ENCODE data around the gene SORCS2.
A peak's percentile ranks its signal among the peaks of the same experiment; 100 is the strongest.

The SORCS2 gene

GRCh38 chr4:7286170-7286569 lies 93.8 kb downstream of the SORCS2 start:
- no peak for DNase-seq

GRCh38 chr4:7286798-7287197 lies 94.5 kb downstream of the SORCS2 start:
- DNase-seq = no peak

- no peak for DNase-seq
Observed at GRCh38 chr4:7287274-7287917, 95.1 kb downstream of the SORCS2 start.

GRCh38 chr4:7287918-7288280 lies 95.6 kb downstream of the SORCS2 start:
- DNase-seq = no peak

GRCh38 chr4:7288751-7289523 lies 96.6 kb downstream of the SORCS2 start:
- DNase-seq = no peak

GRCh38 chr4:7289589-7289988 lies 97.3 kb downstream of the SORCS2 start:
- DNase-seq = no peak

- DNase-seq = peak in 50 of 58 donors; percentile 17 to 88 (median 66)
Observed at GRCh38 chr4:7291372-7292114, 99.2 kb downstream of the SORCS2 start.

GRCh38 chr4:7293703-7294102 lies 101.4 kb downstream of the SORCS2 start:
- DNase-seq = no peak

- DNase-seq = no peak
Observed at GRCh38 chr4:7294176-7294756, 101.9 kb downstream of the SORCS2 start.

GRCh38 chr4:7295197-7295910 lies 103.0 kb downstream of the SORCS2 start:
- peak in 55 of 58 donors; percentile 49 to 95 (median 85) for DNase-seq

GRCh38 chr4:7295911-7296660 lies 103.7 kb downstream of the SORCS2 start:
- peak in 44 of 58 donors; percentile 16 to 73 (median 56) for DNase-seq

GRCh38 chr4:7296661-7297335 lies 104.5 kb downstream of the SORCS2 start:
- DNase-seq = no peak

GRCh38 chr4:7297374-7297773 lies 105.0 kb downstream of the SORCS2 start:
- DNase-seq = peak in 2 of 58 donors; percentile 26 to 44

GRCh38 chr4:7297881-7298280 lies 105.5 kb downstream of the SORCS2 start:
- no peak for DNase-seq

GRCh38 chr4:7298619-7299009 lies 106.3 kb downstream of the SORCS2 start:
- peak in 4 of 58 donors; percentile 23 to 69 (median 54) for DNase-seq

GRCh38 chr4:7299010-7299907 lies 106.9 kb downstream of the SORCS2 start:
- DNase-seq = peak in 9 of 58 donors; percentile 14 to 71 (median 34)

- no peak for DNase-seq
Observed at GRCh38 chr4:7299908-7300710, 107.8 kb downstream of the SORCS2 start.

GRCh38 chr4:7300711-7301095 lies 108.4 kb downstream of the SORCS2 start:
- DNase-seq = no peak
